HG03097 (cell line): ENCODE measurements around the gene HNF4A.

Experiments used
- ATAC-seq: cut with Tn5 transposase; IDR thresholded peaks from one replicate; pipeline ENCODE4 v1.9.1; 2021; ENCODE audit not compliant: unreplicated experiment, low FRiP score

The HNF4A gene

GRCh38 chr20:44419131-44419844 lies 63.8 kb downstream of the HNF4A start:
- ATAC-seq, result no peak

GRCh38 chr20:44420497-44420896 lies 65.0 kb downstream of the HNF4A start:
- ATAC-seq, result no peak

GRCh38 chr20:44422083-44422482 lies 66.6 kb downstream of the HNF4A start:
- ATAC-seq, result no peak

- no peak for ATAC-seq
Observed at GRCh38 chr20:44423480-44423879, 68.0 kb downstream of the HNF4A start.

GRCh38 chr20:44424039-44424495 lies 68.6 kb downstream of the HNF4A start:
- no peak for ATAC-seq

GRCh38 chr20:44425923-44426322 lies 70.4 kb downstream of the HNF4A start:
- ATAC-seq, result no peak

- ATAC-seq, result no peak
Observed at GRCh38 chr20:44426879-44427790, 71.6 kb downstream of the HNF4A start.

- no peak for ATAC-seq
Observed at GRCh38 chr20:44427804-44428173, 72.3 kb downstream of the HNF4A start.

- ATAC-seq, result no peak
Observed at GRCh38 chr20:44428174-44429016, 72.9 kb downstream of the HNF4A start.

- no peak for ATAC-seq
Observed at GRCh38 chr20:44429017-44429339, 73.5 kb downstream of the HNF4A start.

GRCh38 chr20:44429419-44430269 lies 74.1 kb downstream of the HNF4A start:
- no peak for ATAC-seq

GRCh38 chr20:44430270-44431065 lies 75.0 kb downstream of the HNF4A start:
- ATAC-seq, result no peak

GRCh38 chr20:44431118-44431501 lies 75.6 kb downstream of the HNF4A start:
- no peak for ATAC-seq

- ATAC-seq, result no peak
Observed at GRCh38 chr20:44431502-44432234, 76.2 kb downstream of the HNF4A start.

- ATAC-seq, result no peak
Observed at GRCh38 chr20:44432618-44433577, 77.4 kb downstream of the HNF4A start.

GRCh38 chr20:44433751-44434538 lies 78.4 kb downstream of the HNF4A start:
- no peak for ATAC-seq
